LNCaP clone FGC (cell line): ENCODE results near the gene ANKRD13B.

ENCODE experiments used
- DNase-seq: peaks from one replicate; pipeline ENCODE4 v3.0.0-alpha.2; 2011; ENCODE audit warnings: low read depth
- H3K4me3 ChIP-seq: 2 replicates; pipeline ENCODE4 v1.5.1; 2011; ENCODE audit warnings: mild to moderate bottlenecking, low read depth, low read length, control low read depth
- TF ChIP-seq, protein P1 (sequence below): IDR thresholded peaks from 2 replicates; pipeline ENCODE4 v1.5.1; 2012; ENCODE audit warnings: mild to moderate bottlenecking; ENCODE audit not compliant: control insufficient read depth, insufficient read depth; ENCODE audit errors: extremely low read depth

ANKRD13B gene

GRCh38 chr17:29640413-29640812, 47.5 kb downstream of the ANKRD13B start:
- TF ChIP-seq, protein P1, sequence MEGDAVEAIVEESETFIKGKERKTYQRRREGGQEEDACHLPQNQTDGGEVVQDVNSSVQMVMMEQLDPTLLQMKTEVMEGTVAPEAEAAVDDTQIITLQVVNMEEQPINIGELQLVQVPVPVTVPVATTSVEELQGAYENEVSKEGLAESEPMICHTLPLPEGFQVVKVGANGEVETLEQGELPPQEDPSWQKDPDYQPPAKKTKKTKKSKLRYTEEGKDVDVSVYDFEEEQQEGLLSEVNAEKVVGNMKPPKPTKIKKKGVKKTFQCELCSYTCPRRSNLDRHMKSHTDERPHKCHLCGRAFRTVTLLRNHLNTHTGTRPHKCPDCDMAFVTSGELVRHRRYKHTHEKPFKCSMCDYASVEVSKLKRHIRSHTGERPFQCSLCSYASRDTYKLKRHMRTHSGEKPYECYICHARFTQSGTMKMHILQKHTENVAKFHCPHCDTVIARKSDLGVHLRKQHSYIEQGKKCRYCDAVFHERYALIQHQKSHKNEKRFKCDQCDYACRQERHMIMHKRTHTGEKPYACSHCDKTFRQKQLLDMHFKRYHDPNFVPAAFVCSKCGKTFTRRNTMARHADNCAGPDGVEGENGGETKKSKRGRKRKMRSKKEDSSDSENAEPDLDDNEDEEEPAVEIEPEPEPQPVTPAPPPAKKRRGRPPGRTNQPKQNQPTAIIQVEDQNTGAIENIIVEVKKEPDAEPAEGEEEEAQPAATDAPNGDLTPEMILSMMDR, result no peak
- H3K4me3 ChIP-seq, result no peak overlapping the region
- DNase-seq, result no peak

GRCh38 chr17:29640981-29641642, 48.2 kb downstream of the ANKRD13B start:
- DNase-seq, result peak; percentile 63

DNA sequence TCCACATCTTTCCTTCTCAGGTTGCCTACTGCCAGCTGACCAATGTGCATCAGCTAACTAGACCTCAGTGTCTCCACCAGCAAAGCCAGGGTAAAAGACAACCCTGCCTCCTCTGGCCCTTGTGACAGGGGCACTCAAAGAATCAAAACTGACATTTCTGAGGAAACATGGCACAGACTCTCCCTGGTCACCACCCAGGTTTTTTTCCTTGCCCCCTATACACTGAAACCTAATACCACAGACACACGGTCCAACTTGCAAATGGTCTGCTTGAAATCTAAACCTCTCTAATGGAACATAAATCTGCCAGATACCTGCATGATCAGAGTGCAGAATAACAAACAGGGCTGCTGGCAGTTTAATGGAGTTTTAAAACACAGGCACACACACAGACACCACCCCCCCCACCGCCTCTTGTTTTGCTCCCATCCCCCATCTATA, 49.3 kb downstream of the ANKRD13B start:
- TF ChIP-seq, protein P1, result no peak
- DNase-seq, result no peak
- no peak overlapping the region for H3K4me3 ChIP-seq

More at GRCh38 chr17:29640981-29641642, 48.2 kb downstream of the ANKRD13B start:
- H3K4me3 ChIP-seq, result no peak overlapping the region
- TF ChIP-seq, protein P1, result no peak

DNA sequence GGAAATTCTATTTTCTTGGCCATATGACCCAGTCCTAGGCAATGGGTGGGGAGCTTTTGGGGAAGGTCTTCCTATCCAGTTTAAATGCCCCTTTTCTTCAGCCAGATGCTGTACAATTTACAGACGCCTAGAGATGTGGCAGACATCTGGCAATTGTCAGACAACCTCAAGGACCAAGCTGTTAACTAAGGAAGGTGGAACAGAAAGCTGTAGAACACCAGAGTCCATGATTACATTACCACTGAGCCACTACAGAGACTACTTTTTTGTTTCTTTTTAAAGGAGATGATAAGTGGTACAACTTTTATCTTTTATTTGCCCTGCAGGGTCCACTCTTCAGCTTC, 50.9 kb downstream of the ANKRD13B start:
- H3K4me3 ChIP-seq, result no peak overlapping the region
- no peak for DNase-seq
- TF ChIP-seq, protein P1, result no peak

DNA sequence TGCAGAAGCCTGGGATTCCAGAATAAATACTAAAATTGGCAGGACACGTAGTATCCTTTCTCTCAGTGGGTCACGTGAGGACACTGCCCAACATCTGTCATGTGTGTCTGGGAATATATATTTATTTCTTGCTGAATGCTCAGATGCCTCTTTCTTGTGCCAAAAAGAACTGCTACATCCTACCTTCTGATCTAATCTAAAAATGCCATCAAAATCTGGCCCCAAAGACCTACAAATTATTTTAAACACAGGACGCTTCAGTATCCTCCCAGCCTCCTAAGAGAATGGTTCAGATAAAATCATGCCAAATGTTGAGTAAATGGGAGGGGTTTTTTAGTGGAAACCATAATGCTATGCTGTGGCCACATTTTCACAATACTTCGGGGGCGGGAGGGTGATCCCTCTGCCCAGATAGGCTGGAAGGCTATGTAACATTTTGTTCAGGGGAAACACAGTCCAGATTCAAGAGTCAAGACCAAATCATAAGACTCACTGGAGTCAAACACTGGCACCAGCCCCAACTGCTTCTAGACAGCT, 52.7 kb downstream of the ANKRD13B start:
- TF ChIP-seq, protein P1, result no peak
- DNase-seq, result peak; percentile 72
- H3K4me3 ChIP-seq, result no peak overlapping the region

DNA sequence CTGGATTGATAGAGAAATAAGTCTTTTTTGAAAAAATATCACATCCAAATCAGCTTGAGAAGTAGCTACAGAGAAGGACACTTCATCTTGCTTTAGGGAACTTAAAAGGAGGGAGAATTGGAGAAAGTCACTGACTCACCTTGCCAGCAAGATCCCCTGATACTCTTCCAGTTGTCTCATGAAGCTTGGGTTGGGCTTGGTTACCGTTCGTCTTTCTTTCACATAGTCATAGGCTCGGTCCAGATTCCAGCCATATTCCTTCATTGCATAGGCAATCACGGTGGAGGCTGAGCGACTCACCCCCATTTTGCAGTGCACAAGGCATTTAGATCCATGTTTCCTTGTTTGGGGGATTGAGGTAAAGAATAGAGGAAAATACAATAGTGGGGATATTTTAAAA, 55.1 kb downstream of the ANKRD13B start:
- no peak for DNase-seq
- H3K4me3 ChIP-seq, result no peak overlapping the region
- TF ChIP-seq, protein P1, result no peak

- H3K4me3 ChIP-seq, result no peak overlapping the region
- no peak for DNase-seq
- TF ChIP-seq, protein P1, result no peak
Observed at GRCh38 chr17:29649359-29649758, 56.4 kb downstream of the ANKRD13B start.
